SK-N-MC (cell line): ENCODE results near the gene OSGIN1.

Experiments
- DNase-seq: peaks from one replicate; pipeline ENCODE4 v3.0.0-alpha.2; 2011; ENCODE audit warnings: low read depth, low spot score
- H3K27ac ChIP-seq: fragments of 200-600 bp; sonication (generic); 2 replicates; pipeline ENCODE4 v1.5.1; 2016; ENCODE audit warnings: mixed run types
- H3K36me3 ChIP-seq: fragments of 200-600 bp; sonication (generic); 2 replicates; pipeline ENCODE4 v1.6.1; 2017; ENCODE audit warnings: antibody characterized with exemption, low read length, mixed read lengths; ENCODE audit not compliant: insufficient read depth
- H3K4me3 ChIP-seq: fragments of 200-600 bp; sonication (generic); 2 replicates; pipeline ENCODE4 v1.5.1; 2016
- H3K9ac ChIP-seq: fragments of 200-600 bp; sonication (generic); 2 replicates; pipeline ENCODE4 v1.8.0; 2017; ENCODE audit warnings: mixed run types, mixed read lengths; ENCODE audit not compliant: insufficient read length
- H3K9me3 ChIP-seq: fragments of 200-600 bp; sonication (generic); 2 replicates; pipeline ENCODE4 v1.6.1; 2017; ENCODE audit warnings: low read depth, mild to moderate bottlenecking, antibody characterized with exemption, low read length, moderate library complexity, mixed read lengths
- EZH2 ChIP-seq: fragments of 200-600 bp; sonication (generic); IDR thresholded peaks from one replicate; pipeline ENCODE4 v1.6.1; 2017; ENCODE audit warnings: antibody characterized with exemption
- FOXP2 ChIP-seq: optimal IDR thresholded peaks from 2 replicates; pipeline ENCODE3; 2011; ENCODE audit warnings: mild to moderate bottlenecking, moderate library complexity; ENCODE audit not compliant: insufficient read depth; ENCODE audit errors: extremely low read length, control extremely low read depth
- POLR2AphosphoS5 ChIP-seq: IDR thresholded peaks from 2 replicates; pipeline ENCODE4 v1.6.1; 2012; ENCODE audit warnings: mild to moderate bottlenecking, low read depth, low read length, borderline replicate concordance

The OSGIN1 gene

DNA sequence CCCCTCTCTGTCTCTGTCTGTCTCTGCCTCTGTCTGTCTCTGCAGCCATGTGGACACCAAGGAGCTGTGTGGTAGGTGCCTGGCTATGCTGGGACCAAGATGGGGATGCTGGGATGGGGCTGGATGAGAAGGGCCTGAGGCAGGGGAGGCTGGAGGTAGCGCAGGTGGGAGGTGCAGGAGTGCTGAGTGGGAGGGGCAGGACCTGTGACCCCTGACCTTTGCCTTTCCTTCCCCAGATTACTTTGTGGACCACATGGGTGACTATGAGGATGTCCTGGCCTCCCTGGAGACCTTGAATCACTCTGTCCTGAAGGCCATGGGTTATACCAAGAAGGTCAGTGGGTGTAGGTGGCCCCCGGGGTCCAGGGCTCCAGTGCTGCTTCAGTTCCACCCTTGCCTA lies 27.8 kb downstream of the OSGIN1 start:
- no peak for TF ChIP-seq FOXP2
- TF ChIP-seq EZH2 = no peak
- TF ChIP-seq POLR2AphosphoS5 = no peak
- no peak overlapping the region for H3K27ac ChIP-seq
- H3K9ac ChIP-seq = no peak overlapping the region
- H3K9me3 ChIP-seq = no peaks in the 10 kb centered on the region
- DNase-seq = no peak
- H3K4me3 ChIP-seq = no peak overlapping the region
- no peaks in the 10 kb centered on the region for H3K36me3 ChIP-seq

DNA sequence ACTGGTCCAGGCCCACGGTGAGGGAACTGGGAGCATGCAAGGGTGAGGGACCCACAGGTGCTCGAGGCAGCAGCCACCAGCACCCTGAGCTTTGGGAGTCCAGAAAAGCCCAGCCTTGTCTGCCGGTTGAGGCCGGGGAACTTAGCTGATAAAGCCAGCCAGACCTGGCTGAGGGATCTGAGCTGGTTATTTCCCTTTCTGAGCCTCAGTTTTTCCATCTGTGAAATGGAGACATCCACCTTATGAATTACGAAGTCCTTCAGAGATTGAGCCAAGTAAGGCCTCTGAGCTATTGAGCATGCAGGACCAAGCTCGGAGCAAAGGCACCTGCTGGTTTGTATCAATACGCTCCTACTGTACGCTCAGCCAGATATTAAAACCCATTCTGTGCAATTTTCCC lies 28.8 kb downstream of the OSGIN1 start:
- H3K9ac ChIP-seq = no peak overlapping the region
- no peak overlapping the region for H3K4me3 ChIP-seq
- H3K36me3 ChIP-seq = no peaks in the 10 kb centered on the region
- DNase-seq = no peak
- no peaks in the 10 kb centered on the region for H3K9me3 ChIP-seq
- H3K27ac ChIP-seq = no peak overlapping the region
- TF ChIP-seq POLR2AphosphoS5 = no peak
- TF ChIP-seq EZH2 = no peak
- no peak for TF ChIP-seq FOXP2

DNA sequence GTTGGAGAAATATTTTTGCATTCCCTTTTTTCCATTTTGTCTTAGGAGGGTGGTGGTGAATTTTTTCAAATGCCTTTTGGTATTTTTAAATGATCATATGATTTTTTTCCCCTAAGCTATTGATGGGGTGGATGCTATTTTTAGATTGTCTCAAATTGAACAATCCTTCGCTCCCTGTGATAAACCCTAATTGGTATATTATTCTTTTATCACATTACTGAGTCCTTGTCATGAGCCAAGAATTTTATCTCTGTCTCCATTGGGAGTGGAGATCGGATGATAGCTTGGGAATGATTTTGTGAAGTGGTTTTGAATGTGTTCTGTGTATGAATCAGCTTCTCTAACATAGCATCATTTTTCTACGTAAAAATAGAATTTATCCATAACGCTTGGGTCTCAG lies 30.5 kb downstream of the OSGIN1 start:
- DNase-seq = no peak
- Histone ChIP-seq H3K9ac (no peak overlapping the region), H3K4me3 (no peak overlapping the region), H3K27ac (no peak overlapping the region), H3K36me3 (no peaks in the 10 kb centered on the region), H3K9me3 (no peaks in the 10 kb centered on the region)
- TF ChIP-seq EZH2 (no peak), FOXP2 (no peak), POLR2AphosphoS5 (no peak)

DNA sequence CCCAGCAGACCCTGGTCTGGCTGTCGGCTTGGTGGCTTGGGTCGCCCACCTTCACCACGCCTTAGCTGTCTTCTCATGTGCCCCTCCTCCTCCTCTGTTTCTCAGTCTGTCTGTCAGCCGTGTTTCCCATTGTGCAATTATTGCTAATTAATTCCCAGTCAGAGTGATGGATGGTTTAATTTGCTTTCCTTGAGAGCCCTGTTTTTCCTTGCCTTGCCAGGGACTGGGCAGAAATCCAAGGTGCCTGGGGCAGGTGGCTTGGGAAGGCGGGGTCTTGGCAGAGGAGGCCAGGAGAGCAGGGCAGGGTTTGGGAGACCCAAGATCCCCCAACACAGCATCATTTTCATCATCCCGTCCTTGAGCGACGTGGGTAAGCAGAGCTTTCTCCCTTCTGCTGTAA lies 36.3 kb downstream of the OSGIN1 start:
- Histone ChIP-seq H3K36me3 (no peaks in the 10 kb centered on the region), H3K27ac (no peak overlapping the region), H3K9ac (no peak overlapping the region), H3K4me3 (no peak overlapping the region), H3K9me3 (no peaks in the 10 kb centered on the region)
- TF ChIP-seq POLR2AphosphoS5 = no peak
- no peak for TF ChIP-seq EZH2
- TF ChIP-seq FOXP2 = no peak
- no peak for DNase-seq

DNA sequence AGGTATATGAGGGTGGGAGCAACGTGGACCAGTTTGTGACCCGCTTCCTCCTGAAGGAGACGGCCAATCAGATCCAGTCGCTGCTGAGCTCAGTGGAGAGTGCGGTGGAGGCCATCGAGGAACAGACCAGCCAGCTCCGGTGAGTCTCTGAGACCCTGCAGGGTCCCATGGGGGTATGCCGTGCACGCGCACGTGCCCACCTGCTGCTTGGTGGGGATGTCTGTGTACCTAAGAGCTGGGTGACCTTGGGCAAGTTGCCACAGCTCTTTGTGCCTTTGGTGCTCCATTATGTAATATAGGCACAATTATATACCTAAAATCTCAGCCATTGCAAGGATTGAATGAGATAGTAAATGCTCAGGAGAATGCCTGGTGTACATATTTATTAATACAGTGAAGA lies 37.5 kb downstream of the OSGIN1 start:
- Histone ChIP-seq H3K4me3 (no peak overlapping the region), H3K27ac (no peak overlapping the region), H3K9ac (no peak overlapping the region), H3K36me3 (no peaks in the 10 kb centered on the region), H3K9me3 (no peaks in the 10 kb centered on the region)
- no peak for DNase-seq
- TF ChIP-seq EZH2 (no peak), POLR2AphosphoS5 (no peak), FOXP2 (no peak)

DNA sequence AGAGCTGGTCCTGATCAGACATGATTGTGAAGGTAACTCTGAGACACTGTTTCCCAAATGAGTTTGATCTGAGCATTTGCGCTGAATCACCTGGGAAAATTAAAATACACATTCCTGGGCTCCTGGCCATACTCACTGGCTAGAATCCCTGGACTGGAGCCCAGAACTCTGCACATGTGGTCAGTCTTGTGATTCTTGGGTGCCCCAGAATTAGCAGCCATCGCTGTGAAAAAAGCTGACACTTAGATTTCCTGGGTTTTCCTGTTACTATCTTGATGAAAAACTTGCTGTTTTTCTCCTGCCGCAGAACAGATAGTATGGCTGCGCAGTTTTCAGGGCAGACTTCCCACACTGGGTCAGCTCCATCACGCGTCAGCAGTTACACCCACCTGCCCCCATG lies 39.6 kb downstream of the OSGIN1 start:
- TF ChIP-seq POLR2AphosphoS5 (no peak), EZH2 (no peak), FOXP2 (no peak)
- Histone ChIP-seq H3K4me3 (no peak overlapping the region), H3K27ac (no peak overlapping the region), H3K36me3 (no peaks in the 10 kb centered on the region), H3K9ac (no peak overlapping the region), H3K9me3 (no peaks in the 10 kb centered on the region)
- DNase-seq = no peak

DNA sequence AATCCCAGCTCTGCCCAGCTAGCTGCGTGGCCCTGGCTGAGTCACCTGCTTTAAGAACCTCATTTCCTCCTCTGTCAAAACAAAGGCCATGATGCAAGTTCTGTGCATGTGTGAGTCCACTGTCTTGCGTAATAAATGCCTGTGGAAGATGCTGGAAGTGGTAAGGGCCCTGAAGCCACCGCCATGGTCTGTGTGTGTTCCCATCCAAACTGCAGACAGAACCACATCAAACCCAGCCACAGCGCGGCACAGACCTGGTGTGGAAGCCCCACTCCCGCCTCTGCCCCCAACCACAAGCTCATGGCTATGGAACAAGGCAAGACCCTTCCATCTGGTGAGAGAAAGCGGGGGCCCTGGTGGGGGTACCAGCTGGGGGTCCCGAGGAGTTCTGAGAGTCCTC lies 41.0 kb downstream of the OSGIN1 start:
- TF ChIP-seq EZH2 (no peak), FOXP2 (no peak), POLR2AphosphoS5 (no peak)
- Histone ChIP-seq H3K36me3 (no peaks in the 10 kb centered on the region), H3K4me3 (no peak overlapping the region), H3K27ac (no peak overlapping the region), H3K9ac (no peak overlapping the region), H3K9me3 (no peaks in the 10 kb centered on the region)
- DNase-seq = no peak

DNA sequence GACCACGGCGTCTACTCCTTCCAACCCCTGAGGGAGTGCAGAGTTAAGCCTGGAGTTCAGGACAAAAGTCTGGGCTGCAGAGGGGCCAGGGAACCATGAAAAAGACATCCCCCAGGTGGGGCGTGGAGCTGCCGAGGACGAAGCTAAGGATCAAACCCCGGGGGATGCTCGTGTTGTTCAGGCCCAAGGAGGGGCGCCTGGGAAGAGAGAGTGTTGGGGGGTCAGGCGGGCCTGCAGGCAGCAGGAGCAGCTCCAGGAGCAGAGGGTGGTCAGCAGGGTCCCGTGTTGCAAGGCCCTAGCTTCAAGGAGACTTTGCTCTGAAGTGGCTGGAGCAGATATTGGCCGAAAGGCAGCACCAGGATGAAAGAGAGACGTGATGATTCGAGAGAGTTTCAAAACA lies 41.7 kb downstream of the OSGIN1 start:
- Histone ChIP-seq H3K4me3 (no peak overlapping the region), H3K9me3 (no peaks in the 10 kb centered on the region), H3K9ac (no peak overlapping the region), H3K27ac (no peak overlapping the region), H3K36me3 (no peaks in the 10 kb centered on the region)
- no peak for TF ChIP-seq EZH2
- no peak for DNase-seq

DNA sequence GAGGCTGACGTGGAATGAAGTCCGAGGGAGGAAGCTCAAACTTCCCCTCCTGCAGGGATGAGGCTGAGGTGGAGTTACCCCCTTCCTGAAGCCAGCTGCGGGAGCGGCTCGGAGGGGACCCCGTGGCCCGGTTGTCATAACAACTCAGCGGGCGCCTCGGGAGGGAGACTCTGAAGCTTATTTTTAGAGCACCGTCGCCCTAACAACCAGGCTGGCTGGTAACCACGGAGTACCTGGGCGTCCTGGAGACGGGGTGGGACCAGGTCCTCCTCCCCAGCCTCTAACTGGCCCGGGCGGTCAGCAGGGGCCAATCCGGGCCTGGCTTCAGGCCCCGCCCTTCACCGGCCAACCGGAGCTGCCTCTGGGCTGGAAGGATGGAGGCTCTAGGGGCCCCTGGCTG lies 42.7 kb downstream of the OSGIN1 start:
- H3K9me3 ChIP-seq = no peaks in the 10 kb centered on the region

More for the DNA sequence above, 42.7 kb downstream of the OSGIN1 start:
- Histone ChIP-seq H3K4me3 (no peak overlapping the region), H3K27ac (no peak overlapping the region), H3K36me3 (no peaks in the 10 kb centered on the region), H3K9ac (no peak overlapping the region)
- TF ChIP-seq FOXP2 = no peak
- no peak for TF ChIP-seq POLR2AphosphoS5
- TF ChIP-seq EZH2 = no peak
- no peak for DNase-seq
